ENCODE results near the gene ZBTB45.
"Not testable (repeated sequence)": the region's sequence is repeated elsewhere in the genome, so short reads cannot be mapped to it uniquely, and the experiment has no call there.

Gene ZBTB45

DNA sequence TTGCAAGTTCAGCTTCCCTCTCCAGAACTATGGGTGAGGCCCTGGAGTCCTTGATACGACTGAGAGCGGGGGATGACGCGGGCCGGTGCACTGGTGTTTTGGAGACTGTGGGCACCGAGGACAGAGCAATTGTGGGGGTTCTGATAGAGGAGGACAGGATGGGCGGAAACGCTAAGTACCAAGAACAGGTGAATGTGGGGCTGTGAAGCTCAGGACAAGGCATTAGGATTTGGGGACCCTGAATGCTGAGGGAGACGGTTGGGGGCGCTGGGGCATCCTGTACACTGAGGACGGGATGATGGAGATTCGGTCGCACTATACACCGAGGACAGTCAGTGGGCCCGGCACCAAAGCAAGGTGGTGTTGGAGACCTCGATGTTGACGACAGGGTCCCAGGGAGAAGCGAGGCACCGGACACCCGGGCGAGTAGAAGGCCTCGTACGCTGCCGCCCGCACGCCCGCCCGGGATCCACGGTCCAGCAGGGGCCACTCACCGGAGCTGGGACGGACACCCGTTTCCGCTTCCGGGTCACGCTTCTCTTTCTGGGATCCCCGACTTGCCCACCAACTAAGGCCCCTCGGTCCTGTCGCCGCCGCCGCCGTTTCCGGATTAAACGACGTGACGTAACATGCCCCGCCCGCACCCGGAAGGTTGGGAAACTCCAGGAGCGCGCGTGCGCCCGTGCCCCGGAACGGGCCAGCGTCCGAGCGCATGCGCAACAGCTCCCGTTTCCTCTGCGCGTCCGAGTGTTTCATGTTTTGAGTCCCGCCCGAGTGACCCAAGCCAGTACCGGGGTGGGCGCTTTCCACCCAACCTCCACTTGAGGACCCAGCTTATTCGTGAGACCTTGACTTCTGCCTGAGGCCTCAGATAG is 35.1 kb upstream of the ZBTB45 start, which contains the start of gene CHMP2A:
TSS of gene CHMP2A (minus strand) at position 612 of the 875 bp plus-strand sequence. CDS start 893 bp downstream, outside the sequence.
- peak; percentile 83 for DNase-seq (ENCODE audit: low read depth, low spot score)

DNA sequence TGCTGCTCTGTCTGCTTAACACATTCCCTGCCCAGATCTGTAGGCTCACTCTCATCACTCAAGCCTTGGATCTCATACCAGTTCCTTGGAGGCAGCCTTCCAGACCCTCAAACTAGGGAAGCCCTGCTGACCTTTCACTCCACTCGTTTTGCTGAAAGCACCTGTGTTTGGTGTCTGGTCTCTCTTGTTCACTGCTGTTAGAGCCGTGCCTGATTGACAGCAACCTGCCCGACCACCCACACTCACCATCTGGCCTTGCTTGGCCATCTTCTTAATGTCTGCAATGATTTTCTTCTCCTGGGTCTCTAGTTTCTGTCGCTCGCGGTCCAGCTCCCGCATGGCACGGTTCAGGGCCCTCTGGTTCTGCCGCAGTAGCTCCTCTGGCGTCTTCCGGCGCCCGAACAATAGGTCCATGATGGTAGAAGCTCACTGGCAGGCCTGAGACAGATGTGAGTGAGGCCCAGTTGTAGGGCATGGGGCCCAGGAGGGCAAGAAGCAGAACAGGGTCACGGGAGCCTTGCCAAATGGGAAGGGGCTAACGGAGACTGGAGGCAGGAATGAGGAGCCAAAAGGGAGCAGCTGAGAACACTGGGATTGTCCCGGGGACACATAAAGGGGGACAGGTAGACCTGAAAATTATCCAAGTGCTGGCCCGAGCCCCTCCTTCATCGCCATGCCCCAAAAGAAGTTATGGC is 34.3 kb upstream of the ZBTB45 start:
- DNase-seq (ENCODE audit: low read depth, low spot score): no peak

- DNase-seq (ENCODE audit: low read depth, low spot score): no peak
Measured at GRCh38 chr19:58552655-58553054, 33.0 kb upstream of the ZBTB45 start.

DNA sequence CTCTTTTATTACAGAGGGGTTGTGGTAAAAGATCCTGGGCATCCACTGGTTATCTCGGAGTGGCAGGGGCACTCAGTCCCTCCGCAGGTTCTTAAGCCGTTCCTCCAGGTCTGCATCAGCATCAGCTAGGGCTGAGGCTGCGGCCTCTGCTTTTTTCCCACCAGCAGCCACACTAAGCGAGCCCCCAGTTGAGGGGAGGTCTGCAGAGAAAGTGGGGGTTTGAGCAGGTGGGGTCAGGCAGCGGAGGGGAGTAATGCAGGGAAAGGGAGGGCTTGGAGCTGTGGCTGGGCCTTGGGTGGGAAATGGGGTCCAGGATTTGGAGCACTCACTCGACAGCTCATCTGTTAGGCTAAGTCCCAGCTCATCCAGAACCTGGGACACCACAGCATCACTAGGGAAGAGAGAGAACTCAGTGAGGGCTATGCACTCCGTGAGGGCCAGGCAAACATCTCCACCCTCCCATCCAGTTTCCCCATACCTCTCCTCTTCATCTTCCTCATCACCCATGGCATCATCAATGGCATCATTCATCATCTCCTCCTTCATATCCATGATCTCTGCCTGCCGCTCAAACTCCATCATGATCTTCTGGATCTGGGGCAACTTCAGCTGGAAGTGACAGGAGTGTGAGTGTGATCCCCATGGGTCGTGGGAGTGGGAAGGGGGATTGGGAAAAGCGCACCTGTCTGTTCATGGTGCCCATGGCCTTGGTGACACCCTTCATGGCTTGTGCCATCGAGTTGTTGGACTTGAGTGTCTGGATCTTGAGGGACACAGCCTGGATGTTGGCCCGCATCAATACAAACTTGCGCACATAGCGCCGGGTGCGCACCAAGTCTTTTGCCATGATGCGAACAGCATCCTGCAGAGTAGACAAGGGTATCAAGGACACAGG is 32.2 kb upstream of the ZBTB45 start:
- no peak for DNase-seq (ENCODE audit: low read depth, low spot score)

DNA sequence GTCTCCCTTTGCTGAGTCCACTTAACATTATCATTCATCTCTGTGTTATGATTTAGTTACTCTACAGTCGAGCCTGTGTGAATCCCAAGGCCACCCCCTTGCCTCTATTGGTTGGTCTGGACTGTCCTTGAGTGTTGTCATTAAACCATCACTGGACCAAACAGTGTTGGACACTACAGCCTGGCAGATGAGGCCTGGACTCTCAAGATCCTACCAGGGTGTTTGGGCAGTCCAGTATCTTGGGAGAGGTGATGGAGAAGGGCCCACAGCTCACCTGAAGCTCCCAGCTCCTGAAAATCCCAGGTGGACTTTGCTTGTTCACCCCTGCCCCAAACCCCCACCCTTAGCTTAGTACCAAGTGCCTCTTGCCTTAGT is 31.5 kb upstream of the ZBTB45 start:
- DNase-seq (ENCODE audit: low read depth, low spot score): no peak

GRCh38 chr19:58550362-58551122 is 30.9 kb upstream of the ZBTB45 start:
- DNase-seq (ENCODE audit: low read depth, low spot score): no peak

DNA sequence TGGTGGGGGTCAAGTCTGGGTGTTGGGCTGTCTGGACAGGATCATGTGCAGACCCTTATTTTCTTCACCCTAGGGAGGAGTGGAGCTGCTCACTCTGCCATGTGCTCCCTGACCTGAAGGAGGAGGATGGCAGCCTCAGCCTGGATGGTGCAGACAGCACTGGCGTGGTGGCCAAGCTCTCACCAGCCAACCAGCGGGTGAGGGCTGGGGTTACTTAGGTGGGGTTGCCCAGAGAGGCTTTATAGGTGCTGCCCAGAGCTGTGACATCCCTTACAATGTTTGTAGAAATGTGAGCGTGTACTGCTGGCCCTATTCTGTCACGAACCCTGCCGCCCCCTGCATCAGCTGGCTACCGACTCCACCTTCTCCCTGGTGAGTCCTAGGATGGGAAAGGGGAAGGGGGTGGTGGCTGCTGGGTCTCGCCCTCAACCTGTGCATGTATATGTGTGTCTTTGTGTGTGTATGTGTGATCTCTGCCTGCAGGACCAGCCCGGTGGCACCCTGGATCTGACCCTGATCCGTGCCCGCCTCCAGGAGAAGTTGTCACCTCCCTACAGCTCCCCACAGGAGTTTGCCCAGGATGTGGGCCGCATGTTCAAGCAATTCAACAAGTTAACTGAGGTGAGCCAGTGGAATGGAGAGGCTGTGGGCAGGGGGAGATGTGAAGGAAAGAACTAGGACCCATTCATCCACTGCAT is 30.2 kb upstream of the ZBTB45 start:
- no peak for DNase-seq (ENCODE audit: low read depth, low spot score)

- no peak for DNase-seq (ENCODE audit: low read depth, low spot score)
Measured at GRCh38 chr19:58548859-58549663, 29.5 kb upstream of the ZBTB45 start.

GRCh38 chr19:58547323-58548312 is 28.0 kb upstream of the ZBTB45 start:
- no peak for DNase-seq (ENCODE audit: low read depth, low spot score)

GRCh38 chr19:58546019-58546530 is 26.5 kb upstream of the ZBTB45 start:
- DNase-seq (ENCODE audit: low read depth, low spot score): no peak

DNA sequence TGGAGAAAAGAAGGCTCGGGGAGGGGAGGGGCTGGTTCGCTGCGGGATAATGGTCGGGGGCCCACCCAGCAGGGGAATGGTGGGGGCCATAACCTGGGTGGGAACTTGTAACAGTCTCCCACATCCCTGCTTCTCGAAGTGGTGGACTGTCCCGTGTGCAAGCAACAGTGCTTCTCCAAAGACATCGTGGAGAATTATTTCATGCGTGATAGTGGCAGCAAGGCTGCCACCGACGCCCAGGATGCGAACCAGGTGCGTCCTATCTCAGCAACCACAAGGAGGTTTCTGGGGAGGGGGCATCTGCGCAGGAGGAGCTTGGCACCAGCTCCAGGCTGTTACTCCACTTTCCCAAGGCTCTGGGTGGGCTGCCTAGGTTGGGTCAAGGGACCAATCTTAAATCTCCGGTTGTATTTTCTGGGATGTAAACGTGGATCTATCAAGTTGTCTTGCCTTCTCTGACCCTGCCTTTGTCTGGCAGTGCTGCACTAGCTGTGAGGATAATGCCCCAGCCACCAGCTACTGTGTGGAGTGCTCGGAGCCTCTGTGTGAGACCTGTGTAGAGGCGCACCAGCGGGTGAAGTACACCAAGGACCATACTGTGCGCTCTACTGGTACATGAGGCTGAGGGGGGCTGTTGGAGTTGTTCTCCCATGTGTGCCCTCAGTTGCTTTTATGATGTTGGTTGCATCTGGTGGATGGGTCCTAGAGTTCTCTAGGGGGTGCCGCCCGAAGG is 25.8 kb upstream of the ZBTB45 start:
- DNase-seq (ENCODE audit: low read depth, low spot score): no peak

- DNase-seq (ENCODE audit: low read depth, low spot score): no peak
Measured at GRCh38 chr19:58544591-58545285, 25.1 kb upstream of the ZBTB45 start.

- peak; percentile 85 for DNase-seq (ENCODE audit: low read depth, low spot score)
Measured at GRCh38 chr19:58543826-58544590, 24.4 kb upstream of the ZBTB45 start, which contains the start of gene TRIM28. TSS of gene TRIM28 (plus strand) at chr19:58544064. CDS start at chr19:58544758, 694 bp downstream.

DNA sequence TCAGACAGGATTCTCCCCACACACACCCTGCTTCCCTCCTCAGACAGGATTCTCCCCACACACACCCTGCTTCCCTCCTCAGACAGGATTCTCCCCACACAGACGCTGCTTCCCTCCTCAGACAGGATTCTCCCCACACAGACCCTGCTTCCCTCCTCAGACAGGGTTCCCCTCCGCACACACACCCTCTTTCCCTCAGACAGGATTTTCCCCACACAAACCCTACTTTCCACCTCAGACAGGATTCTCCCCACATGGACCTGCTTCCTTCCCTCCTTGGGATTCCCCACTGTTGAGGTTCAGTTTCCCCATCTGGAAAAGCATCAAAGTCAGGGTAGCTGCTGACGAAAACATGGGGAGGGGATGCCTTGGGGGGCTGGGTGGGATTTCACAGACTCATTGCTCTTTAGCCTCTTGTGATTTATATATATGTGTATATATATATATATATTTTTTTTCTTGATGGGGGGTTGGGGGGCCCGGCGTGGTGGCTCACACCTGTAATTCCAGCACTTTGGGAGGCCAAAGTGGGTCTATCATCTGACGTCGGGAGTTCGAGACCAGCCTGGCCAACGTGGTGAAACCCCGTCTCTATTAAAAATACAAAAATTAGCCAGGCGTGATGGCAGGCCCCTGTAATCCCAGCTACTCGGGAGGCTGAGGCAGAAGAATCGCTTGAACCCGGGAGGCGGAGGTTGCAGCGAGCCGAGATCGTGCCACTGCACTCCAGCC is 23.2 kb upstream of the ZBTB45 start:
- DNase-seq (ENCODE audit: low read depth, low spot score): not testable (repeated sequence)

GRCh38 chr19:58539169-58539559 is 19.6 kb upstream of the ZBTB45 start:
- not testable (repeated sequence) for DNase-seq (ENCODE audit: low read depth, low spot score)
